Choroid plexus epithelial cell (primary cell): Measurements from ENCODE around the gene RBMS3.
A peak's percentile ranks its signal among the peaks of the same experiment; 100 is the strongest.
"Not testable (repeated sequence)": the region's sequence is repeated elsewhere in the genome, so short reads cannot be mapped to it uniquely, and the experiment has no call there.

ENCODE experiments used
- DNase-seq: peaks from one replicate; pipeline ENCODE4 v3.0.0-alpha.2; 2010; ENCODE audit warnings: low read depth
- H3K4me3 ChIP-seq: 2 replicates; pipeline ENCODE4 v1.5.1; 2011; ENCODE audit warnings: low read depth, mild to moderate bottlenecking, control low read depth, low read length, moderate library complexity
- TF ChIP-seq, protein P1 (sequence below): conservative IDR thresholded peaks from 2 replicates; pipeline ENCODE4 v1.5.1; 2011; ENCODE audit warnings: low read depth, mild to moderate bottlenecking, control low read depth, inconsistent platforms, low read length, moderate library complexity

RBMS3 gene

DNA sequence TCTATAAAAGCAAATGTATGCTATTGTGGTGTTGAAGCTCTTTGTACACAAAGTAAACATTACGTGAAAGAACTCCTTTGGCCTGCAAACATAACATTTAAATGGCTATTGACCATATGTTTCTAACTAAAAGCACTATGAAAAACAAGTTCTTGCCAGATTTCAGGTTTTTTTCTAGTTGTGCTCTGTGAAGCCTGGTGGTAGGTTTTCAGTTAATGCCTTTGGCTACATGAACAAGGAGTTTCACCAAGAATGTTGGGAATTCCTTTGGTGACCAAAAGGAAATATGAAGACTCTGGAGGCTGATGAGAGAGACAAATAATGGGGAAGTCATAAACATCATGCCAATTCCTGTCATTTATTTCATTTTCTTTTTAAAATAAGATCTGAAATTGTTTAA is 66.0 kb downstream of the RBMS3 start:
- TF ChIP-seq, protein P1, sequence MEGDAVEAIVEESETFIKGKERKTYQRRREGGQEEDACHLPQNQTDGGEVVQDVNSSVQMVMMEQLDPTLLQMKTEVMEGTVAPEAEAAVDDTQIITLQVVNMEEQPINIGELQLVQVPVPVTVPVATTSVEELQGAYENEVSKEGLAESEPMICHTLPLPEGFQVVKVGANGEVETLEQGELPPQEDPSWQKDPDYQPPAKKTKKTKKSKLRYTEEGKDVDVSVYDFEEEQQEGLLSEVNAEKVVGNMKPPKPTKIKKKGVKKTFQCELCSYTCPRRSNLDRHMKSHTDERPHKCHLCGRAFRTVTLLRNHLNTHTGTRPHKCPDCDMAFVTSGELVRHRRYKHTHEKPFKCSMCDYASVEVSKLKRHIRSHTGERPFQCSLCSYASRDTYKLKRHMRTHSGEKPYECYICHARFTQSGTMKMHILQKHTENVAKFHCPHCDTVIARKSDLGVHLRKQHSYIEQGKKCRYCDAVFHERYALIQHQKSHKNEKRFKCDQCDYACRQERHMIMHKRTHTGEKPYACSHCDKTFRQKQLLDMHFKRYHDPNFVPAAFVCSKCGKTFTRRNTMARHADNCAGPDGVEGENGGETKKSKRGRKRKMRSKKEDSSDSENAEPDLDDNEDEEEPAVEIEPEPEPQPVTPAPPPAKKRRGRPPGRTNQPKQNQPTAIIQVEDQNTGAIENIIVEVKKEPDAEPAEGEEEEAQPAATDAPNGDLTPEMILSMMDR, result no peak
- DNase-seq, result peak; percentile 54

DNA sequence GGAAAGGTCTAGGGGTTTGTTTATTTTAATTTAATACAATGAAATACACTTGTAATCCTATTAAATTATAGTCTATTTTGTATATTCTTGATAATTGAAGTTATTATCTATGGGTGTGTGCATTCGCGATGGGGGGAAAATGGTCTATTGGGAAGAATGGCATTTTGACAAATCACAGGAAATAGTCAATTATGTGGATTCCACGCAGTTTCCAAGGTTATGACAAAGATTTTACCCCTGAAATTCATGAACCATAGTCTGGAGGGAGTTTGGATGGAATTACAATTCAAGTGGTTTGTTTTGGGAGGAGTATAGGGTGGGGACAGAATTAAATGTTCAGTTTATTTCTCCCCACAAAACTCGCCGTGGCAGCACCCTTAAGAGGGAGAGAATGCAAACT is 66.5 kb downstream of the RBMS3 start:
- DNase-seq, result no peak
- no peak overlapping the region for H3K4me3 ChIP-seq
- TF ChIP-seq, protein P1, result no peak

More for the DNA sequence above, 66.0 kb downstream of the RBMS3 start:
- H3K4me3 ChIP-seq, result no peak overlapping the region

DNA sequence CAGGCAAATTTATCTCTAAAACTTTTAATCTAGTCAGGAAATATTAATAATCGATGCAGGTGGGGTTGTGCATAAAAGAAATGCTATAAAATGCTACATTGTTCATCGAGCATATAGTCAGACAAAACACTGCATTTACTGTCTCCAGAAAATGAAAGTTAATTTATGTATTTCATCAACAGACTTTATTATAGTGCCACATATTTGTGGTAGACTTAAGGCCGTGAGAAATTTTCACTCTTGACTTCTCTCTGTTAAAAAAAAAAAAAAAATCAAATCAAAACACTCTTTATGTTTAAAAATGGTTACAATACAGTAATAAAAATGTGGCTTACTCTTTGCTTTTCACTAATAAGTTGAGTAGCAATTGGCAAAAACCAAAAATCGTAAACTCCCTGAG is 67.4 kb downstream of the RBMS3 start:
- H3K4me3 ChIP-seq, result no peak overlapping the region
- DNase-seq, result no peak
- TF ChIP-seq, protein P1, result no peak

DNA sequence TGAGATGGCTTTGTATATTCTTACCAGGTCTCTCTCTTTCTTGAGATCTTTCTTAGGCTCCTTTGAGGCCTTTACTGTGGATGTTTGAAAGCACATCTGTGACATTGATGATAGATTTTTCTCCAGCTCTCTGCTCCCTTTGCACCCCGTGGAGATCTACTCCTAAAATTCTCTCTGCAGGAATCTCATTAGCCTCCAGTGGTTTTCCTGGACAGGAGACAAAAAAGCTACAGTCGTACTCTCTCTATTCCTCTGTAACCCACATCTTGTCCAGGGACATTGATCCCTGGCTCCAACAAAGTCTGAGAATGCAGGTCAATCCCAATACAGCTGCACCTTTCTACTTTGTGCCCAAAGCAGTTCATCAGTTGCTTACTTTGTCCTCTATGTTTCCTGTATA is 68.2 kb downstream of the RBMS3 start:
- no peak for DNase-seq
- TF ChIP-seq, protein P1, result no peak
- no peak overlapping the region for H3K4me3 ChIP-seq

DNA sequence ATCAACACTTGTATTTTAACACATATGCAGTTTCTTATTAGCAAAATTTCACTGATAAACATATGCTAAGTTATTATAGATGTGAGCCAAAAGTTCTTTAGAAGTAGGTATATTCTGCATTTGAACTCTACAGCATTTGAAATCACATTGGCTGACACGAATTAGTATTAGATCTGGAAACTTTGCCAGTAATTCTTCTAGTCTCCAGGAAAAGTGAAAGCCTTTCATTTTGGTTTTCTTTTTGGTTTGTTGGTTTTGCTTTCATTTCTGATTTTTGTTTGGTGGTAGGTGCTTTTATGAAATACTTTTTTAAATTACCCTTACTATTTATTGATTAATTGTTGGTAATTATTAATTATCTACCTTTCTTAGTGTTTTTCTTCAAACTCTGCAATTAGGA is 72.9 kb downstream of the RBMS3 start:
- TF ChIP-seq, protein P1, result no peak
- peak; percentile 37 for DNase-seq
- H3K4me3 ChIP-seq, result no peak overlapping the region

DNA sequence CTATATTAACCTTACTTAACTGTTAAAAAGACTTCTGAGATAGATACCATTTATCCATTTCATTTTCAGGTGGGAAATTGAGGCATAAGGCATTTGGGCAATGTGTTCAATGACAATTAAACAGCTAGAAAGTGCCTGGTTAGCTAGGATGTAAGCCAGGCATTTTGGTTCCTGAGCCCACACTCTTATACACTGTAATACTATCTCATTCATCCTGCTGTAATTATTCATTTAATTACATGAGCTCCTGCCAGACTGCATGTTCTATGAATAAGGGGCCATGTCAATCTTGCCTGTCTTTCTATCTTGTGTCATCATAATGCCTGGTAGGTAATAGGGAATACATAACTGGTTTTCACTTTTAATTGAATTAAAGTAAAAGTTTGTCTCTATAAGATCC is 74.0 kb downstream of the RBMS3 start:
- TF ChIP-seq, protein P1, result no peak
- no peak overlapping the region for H3K4me3 ChIP-seq
- no peak for DNase-seq

DNA sequence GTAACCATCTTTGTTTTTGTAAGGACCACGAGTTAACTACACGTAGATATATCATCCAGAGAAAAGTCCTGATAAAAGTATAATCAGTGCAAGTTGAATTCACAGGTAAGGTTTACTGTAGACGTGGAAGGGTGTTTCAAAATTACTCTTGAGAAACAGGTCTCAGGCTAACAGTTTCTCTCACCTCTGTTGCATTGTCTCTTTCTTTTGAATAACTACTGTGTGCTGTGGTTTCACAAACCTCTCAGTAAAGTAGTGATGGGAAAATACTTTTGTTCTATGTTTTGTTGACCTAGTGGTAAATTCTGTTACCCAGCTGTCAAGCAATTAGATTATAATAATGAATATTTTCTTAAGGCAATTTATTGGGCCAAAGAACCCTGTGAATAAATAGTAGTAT is 75.2 kb downstream of the RBMS3 start:
- no peak for DNase-seq
- TF ChIP-seq, protein P1, result no peak

DNA sequence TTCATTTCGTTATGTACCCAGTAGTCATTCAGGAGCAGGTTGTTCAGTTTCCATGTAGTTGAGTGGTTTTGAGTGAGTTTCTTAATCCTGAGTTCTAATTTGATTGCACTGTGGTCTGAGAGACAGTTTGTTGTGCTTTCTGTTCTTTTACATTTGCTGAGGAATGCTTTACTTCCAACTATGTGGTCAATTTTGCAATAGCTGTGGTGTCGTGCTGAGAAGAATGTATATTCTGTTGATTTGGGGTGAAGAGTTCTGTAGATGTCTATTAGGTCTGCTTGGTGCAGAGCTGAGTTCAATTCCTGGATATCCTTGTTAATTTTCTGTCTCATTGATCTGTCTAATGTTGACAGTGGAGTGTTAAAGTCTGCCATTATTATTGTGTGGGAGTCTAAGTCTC is 79.4 kb downstream of the RBMS3 start:
- DNase-seq, H3K4me3 ChIP-seq: not testable (repeated sequence)

More for the DNA sequence above, 75.2 kb downstream of the RBMS3 start:
- H3K4me3 ChIP-seq, result no peak overlapping the region
